Upper lobe of left lung (tissue), 6 donors: ENCODE measurements around the gene LHX4. TPM values are rescaled to one million over a fixed set of nuclear protein-coding genes. Genes with fewer than 3 reads are reported as not detected.
A peak's percentile ranks its signal among the peaks of the same experiment; 100 is the strongest.

Experiments
- ATAC-seq, 2 donors: fragments of 200-7000 bp; cut with Tn5 transposase; one replicate each; pipeline ENCODE4 v1.9.1; 2022; ENCODE audit warnings: mild to moderate bottlenecking in 2 of 2, moderate library complexity in 2 of 2; ENCODE audit not compliant: low FRiP score in 2 of 2
- DNase-seq, 2 donors: peaks; one replicate each; pipeline ENCODE4 v3.0.0-alpha.2; 2019 to 2020
- H3K27ac ChIP-seq, 4 donors: fragments of 200-600 bp; sonication (generic); one replicate each; pipeline ENCODE4 v1.5.1; 2016 to 2019
- H3K27me3 ChIP-seq, 4 donors: fragments of 200-600 bp; sonication (generic); one replicate each; pipeline ENCODE4 v1.5.1; 2017 to 2019
- H3K36me3 ChIP-seq, 4 donors: fragments of 200-600 bp; sonication (generic); one replicate each; pipeline ENCODE4 v1.5.1; 2016 to 2019
- H3K4me1 ChIP-seq, 4 donors: fragments of 200-600 bp; sonication (generic); one replicate each; pipeline ENCODE4 v1.5.1; 2018 to 2019
- H3K4me3 ChIP-seq, 4 donors: fragments of 200-600 bp; sonication (generic); one replicate each; pipeline ENCODE4 v1.5.1; 2017 to 2019; ENCODE audit warnings: mild to moderate bottlenecking in 2 of 4, moderate library complexity in 1 of 4
- H3K9me3 ChIP-seq, 4 donors: fragments of 200-600 bp; sonication (generic); one replicate each; pipeline ENCODE4 v1.5.1; 2018 to 2019
- CTCF ChIP-seq, 6 experiments: fragments of 450-650 bp in 4 of 6; fragments of 200-600 bp in 2 of 6; sonication (generic) in 2 of 6; IDR thresholded peaks; one replicate each; pipeline ENCODE4 v1.5.1; 2016 to 2019; ENCODE audit warnings: antibody characterized with exemption in 6 of 6
- EP300 ChIP-seq, 4 donors: sonication (generic); formaldehyde crosslinking; IDR thresholded peaks; one replicate each; pipeline ENCODE4 v1.5.1; 2017; ENCODE audit warnings: antibody characterized with exemption in 4 of 4, control low read depth in 2 of 4
- POLR2A ChIP-seq, 4 donors: fragments of 450-650 bp; IDR thresholded peaks; one replicate each; pipeline ENCODE4 v1.5.1; 2016 to 2017; ENCODE audit warnings: antibody characterized with exemption in 4 of 4, mild to moderate bottlenecking in 2 of 4
- POLR2AphosphoS5 ChIP-seq, 2 donors: sonication (generic); formaldehyde crosslinking; IDR thresholded peaks; one replicate each; pipeline ENCODE4 v1.5.1; 2017; ENCODE audit warnings: antibody characterized with exemption in 2 of 2
- WGBS, 2 donors: methylation state at CpG; one replicate each; pipeline ENCODE4 v1.1.5; 2017 to 2018; 5-methylcytosine and 5-hydroxymethylcytosine counted together
- total RNA-seq, 6 donors: library from RNA; depleted of rRNA in 4 of 6; stranded (reverse); fragments of >200 nt in 4 of 6; gene quantifications; one replicate each; pipeline versions ENCODE4 v1.1.0 to v1.2.1, GENCODE V29; 2016 to 2021
- donor health status: DM: no; HTN: no; CAD: no; lungs with moderate emphysema.
- donor health status: DM: no; HTN: yes; CAD: no; lungs with severe emphysema.

Gene LHX4
- total RNA-seq, 6 donors from 2014 or later = 0.17 to 1.0 (median 0.30) TPM; not detected in 3

GRCh38 chr1:180208264-180208663 is 21.8 kb upstream of the LHX4 start:
- H3K4me3 ChIP-seq = no peak overlapping the region
- H3K27ac ChIP-seq = no peak overlapping the region
- no peaks in the 10 kb centered on the region for H3K27me3 ChIP-seq
- WGBS, 2 donors = 44 to 62% methylated on average over 4 of the region's 4 CpGs
- no peaks in the 10 kb centered on the region for H3K9me3 ChIP-seq
- no peaks in the 10 kb centered on the region for H3K4me1 ChIP-seq
- no peak for DNase-seq
- H3K36me3 ChIP-seq = no peaks in the 10 kb centered on the region
- TF ChIP-seq CTCF (IDR thresholded peaks at IDR 0.05) (no peak), EP300 (IDR thresholded peaks at IDR 0.05) (no peak), POLR2AphosphoS5 (IDR thresholded peaks at IDR 0.05) (no peak), POLR2A (IDR thresholded peaks at IDR 0.05) (no peak)
- ATAC-seq = peak in 1 of 2 donors; percentile 44

- DNase-seq = no peak
- H3K27ac ChIP-seq = no peak overlapping the region
- H3K4me1 ChIP-seq = peaks cover 0 to 6% (median 0%) of the 10 kb centered on the region in 4 donors
- ATAC-seq = peak in 1 of 2 donors; percentile 51
- H3K36me3 ChIP-seq = no peaks in the 10 kb centered on the region
- H3K9me3 ChIP-seq = no peaks in the 10 kb centered on the region
- H3K27me3 ChIP-seq = no peaks in the 10 kb centered on the region
- no peak for TF ChIP-seq EP300 (IDR thresholded peaks at IDR 0.05)
- TF ChIP-seq CTCF (IDR thresholded peaks at IDR 0.05) = no peak
- TF ChIP-seq POLR2AphosphoS5 (IDR thresholded peaks at IDR 0.05) = no peak
- no peak for TF ChIP-seq POLR2A (IDR thresholded peaks at IDR 0.05)
- H3K4me3 ChIP-seq = no peak overlapping the region
- 69 to 79% methylated on average over 4 of the region's 4 CpGs for WGBS, 2 donors
Measured at GRCh38 chr1:180210008-180210620, 19.9 kb upstream of the LHX4 start.

- TF ChIP-seq EP300 (IDR thresholded peaks at IDR 0.05) = no peak
- no peak for TF ChIP-seq POLR2A (IDR thresholded peaks at IDR 0.05)
- no peak for TF ChIP-seq POLR2AphosphoS5 (IDR thresholded peaks at IDR 0.05)
- no peak for TF ChIP-seq CTCF (IDR thresholded peaks at IDR 0.05)
- 84 to 88% methylated on average over 10 to 12 of the region's 12 CpGs for WGBS, 2 donors
- no peak for ATAC-seq
- no peak for DNase-seq
- Histone ChIP-seq H3K9me3 (no peaks in the 10 kb centered on the region), H3K27me3 (no peaks in the 10 kb centered on the region), H3K36me3 (no peaks in the 10 kb centered on the region), H3K4me1 (peaks cover 0 to 6% (median 0%) of the 10 kb centered on the region in 4 donors), H3K27ac (no peak overlapping the region), H3K4me3 (no peak overlapping the region)
Measured at GRCh38 chr1:180211156-180211859, 18.8 kb upstream of the LHX4 start.

- TF ChIP-seq EP300 (IDR thresholded peaks at IDR 0.05) = no peak
- no peak for TF ChIP-seq POLR2A (IDR thresholded peaks at IDR 0.05)
- no peak for TF ChIP-seq CTCF (IDR thresholded peaks at IDR 0.05)
- no peak for TF ChIP-seq POLR2AphosphoS5 (IDR thresholded peaks at IDR 0.05)
- H3K4me3 ChIP-seq = no peak overlapping the region
- ATAC-seq = no peak
- whole genome bisulfite sequencing, 2 donors = 75 to 78% methylated on average over 8 of the region's 8 CpGs
- H3K36me3 ChIP-seq = no peaks in the 10 kb centered on the region
- H3K27ac ChIP-seq = no peak overlapping the region
- DNase-seq = no peak
- H3K4me1 ChIP-seq = peaks cover 0 to 6% (median 0%) of the 10 kb centered on the region in 4 donors
- no peaks in the 10 kb centered on the region for H3K9me3 ChIP-seq
- H3K27me3 ChIP-seq = no peaks in the 10 kb centered on the region
Measured at GRCh38 chr1:180211860-180212229, 18.2 kb upstream of the LHX4 start.
